Psoas muscle (tissue), 8 donors: ENCODE results near the gene DDX49. TPM values are rescaled to one million over a fixed set of nuclear protein-coding genes. Genes with fewer than 3 reads are reported as not detected.
A peak's percentile ranks its signal among the peaks of the same experiment; 100 is the strongest.

ENCODE experiments used
- ATAC-seq, 4 donors: fragments of 200-7000 bp; cut with Tn5 transposase; one replicate each; pipeline ENCODE4 v1.9.1; 2020; ENCODE audit warnings: moderate library complexity in 3 of 4, mild to moderate bottlenecking in 2 of 4
- DNase-seq, 2 donors: peaks; one replicate each; pipeline ENCODE4 v3.0.0-alpha.2; 2020
- H3K27ac ChIP-seq: fragments of 200-600 bp; one replicate; pipeline ENCODE4 v1.8.0; 2022
- H3K27me3 ChIP-seq, 3 donors: fragments of 200-600 bp in 1 of 3; one replicate each; pipeline versions ENCODE4 v1.6.1 to v1.8.0; 2013 to 2022; ENCODE audit warnings: low read length in 2 of 3, mild to moderate bottlenecking in 2 of 3, moderate library complexity in 1 of 3; ENCODE audit not compliant: insufficient read depth in 3 of 3
- H3K36me3 ChIP-seq, 2 donors: fragments of 200-600 bp in 1 of 2; one replicate each; pipeline versions ENCODE4 v1.6.1 to v1.8.0; 2013 to 2022; ENCODE audit warnings: low read depth in 1 of 2, mild to moderate bottlenecking in 1 of 2, moderate library complexity in 1 of 2; ENCODE audit not compliant: insufficient read depth in 1 of 2
- H3K4me1 ChIP-seq: fragments of 200-600 bp; one replicate; pipeline ENCODE4 v1.8.0; 2022
- H3K4me3 ChIP-seq: fragments of 200-600 bp; one replicate; pipeline ENCODE4 v1.8.0; 2022; ENCODE audit warnings: mild to moderate bottlenecking
- H3K9me3 ChIP-seq: fragments of 200-600 bp; one replicate; pipeline ENCODE4 v1.8.0; 2022
- WGBS, 3 donors: extraction: QIAGEN DNeasy Blood & Tissue Kit; methylation state at CpG; one replicate each; pipeline versions ENCODE4 v1.1.6 to v1.1.7; 2013; 5-methylcytosine and 5-hydroxymethylcytosine counted together
- intact Hi-C, 2 donors: fragments of 100-400 bp; cut with DNase I; formaldehyde crosslinking; loops; one replicate each; pipeline versions ENCODE4 v1.11.0 to v1.14.2; 2022
- polyA plus RNA-seq, 3 donors: library from polyadenylated mRNA; stranded (reverse); fragments of 200-250 nt; gene quantifications; one replicate each; pipeline ENCODE4 v1.2.3, GENCODE V29; 2013
- total RNA-seq, 4 donors: library from RNA; stranded (reverse); fragmentation: NEBNext Ultra II Directional in 2 of 4; extraction: Animal tissue kit (Norgen Biotek cat#: 25700) in 2 of 4; gene quantifications; one replicate each; pipeline versions ENCODE4 v1.2.1 to v1.2.4, GENCODE V29; 2021 to 2023
- TF ChIP-seq, protein P1 (sequence below): fragments of 200-600 bp; IDR thresholded peaks from one replicate; pipeline ENCODE4 v1.8.0; 2022; ENCODE audit warnings: antibody characterized with exemption
- donor health status: healthy with polysubstance abuse.
- donor health status: DM: no; HTN: no; CAD: no; lungs with moderate emphysema.
- donor health status: Bipolar disorder and iron deficiency.
- donor health status: healthy.
- donor health status: DM: yes; HTN: yes; CAD: no.
- donor health status: DM: no; HTN: no; CAD: no.
- donor health status: DM: no; HTN: no; CAD: no.
- donor health status: DM: yes; HTN: yes; CAD: no.

Gene DDX49
- total and polyA plus RNA-seq, 7 donors: 27.2 to 73.1 (median 35.3) TPM

- peak overlapping the region; percentile 66 for H3K4me3 ChIP-seq
- H3K27ac ChIP-seq: peak overlapping the region; percentile 50
- H3K27me3 ChIP-seq: no peaks in the 10 kb centered on the region
- peaks cover 14% of the 10 kb centered on the region for H3K4me1 ChIP-seq
- intact Hi-C loops: loop anchor here in 1 of 2 donors (2.0 kb wide), 1 partner anchor 46 kb away; the partner anchor contains the start of gene HOMER3
- DNase-seq: peak; percentile 57 to 85
- TF ChIP-seq, protein P1, sequence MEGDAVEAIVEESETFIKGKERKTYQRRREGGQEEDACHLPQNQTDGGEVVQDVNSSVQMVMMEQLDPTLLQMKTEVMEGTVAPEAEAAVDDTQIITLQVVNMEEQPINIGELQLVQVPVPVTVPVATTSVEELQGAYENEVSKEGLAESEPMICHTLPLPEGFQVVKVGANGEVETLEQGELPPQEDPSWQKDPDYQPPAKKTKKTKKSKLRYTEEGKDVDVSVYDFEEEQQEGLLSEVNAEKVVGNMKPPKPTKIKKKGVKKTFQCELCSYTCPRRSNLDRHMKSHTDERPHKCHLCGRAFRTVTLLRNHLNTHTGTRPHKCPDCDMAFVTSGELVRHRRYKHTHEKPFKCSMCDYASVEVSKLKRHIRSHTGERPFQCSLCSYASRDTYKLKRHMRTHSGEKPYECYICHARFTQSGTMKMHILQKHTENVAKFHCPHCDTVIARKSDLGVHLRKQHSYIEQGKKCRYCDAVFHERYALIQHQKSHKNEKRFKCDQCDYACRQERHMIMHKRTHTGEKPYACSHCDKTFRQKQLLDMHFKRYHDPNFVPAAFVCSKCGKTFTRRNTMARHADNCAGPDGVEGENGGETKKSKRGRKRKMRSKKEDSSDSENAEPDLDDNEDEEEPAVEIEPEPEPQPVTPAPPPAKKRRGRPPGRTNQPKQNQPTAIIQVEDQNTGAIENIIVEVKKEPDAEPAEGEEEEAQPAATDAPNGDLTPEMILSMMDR: peak; percentile 52
- H3K9me3 ChIP-seq: no peaks in the 10 kb centered on the region
- peaks cover 0 to 12% of the 10 kb centered on the region in 2 donors for H3K36me3 ChIP-seq
- 1% methylated on average over 42 to 72 of the region's 72 CpGs for WGBS, 3 donors
- ATAC-seq: peak; percentile 76 to 84 (median 82)
Measured at GRCh38 chr19:18895038-18895823, 24.3 kb upstream of the DDX49 start.

DNA sequence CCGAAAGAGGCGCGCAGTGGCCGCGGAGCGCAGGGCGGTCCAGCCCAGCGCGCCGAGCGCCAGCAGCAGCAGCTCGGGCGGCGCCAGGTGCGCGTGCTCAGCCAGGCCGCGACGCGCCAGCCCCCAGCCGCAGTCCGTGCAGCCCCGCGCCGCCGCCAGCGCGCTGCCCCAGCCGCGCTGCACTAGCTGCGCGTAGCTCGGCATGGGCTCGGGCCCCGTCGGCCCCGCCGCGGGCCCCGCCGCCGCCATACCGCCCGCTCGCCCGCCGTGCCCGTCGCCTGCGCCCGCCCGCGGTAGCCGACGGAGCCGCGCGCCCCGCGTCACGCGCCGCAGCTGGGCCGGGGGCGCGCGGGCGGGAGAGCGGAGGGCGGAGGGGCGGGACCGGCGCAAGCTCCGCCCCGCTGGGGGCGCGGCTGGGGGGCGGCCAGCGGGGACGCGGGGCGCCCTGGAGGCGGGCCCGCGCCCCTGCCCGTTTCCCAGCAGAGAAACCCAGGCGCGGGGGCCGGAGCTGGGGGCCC is 23.6 kb upstream of the DDX49 start, which contains the start of gene CERS1:
Gene CERS1 (minus strand): TSS at position 335 of the 518 bp plus-strand sequence. CDS start 86 bp downstream, at position 249.
- Histone ChIP-seq H3K36me3 (peaks cover 0 to 17% of the 10 kb centered on the region in 2 donors), H3K27ac (peak within 1 kb of the TSS; percentile 50), H3K9me3 (no peaks in the 10 kb centered on the region), H3K27me3 (no peaks in the 10 kb centered on the region), H3K4me1 (peaks cover 14% of the 10 kb centered on the region), H3K4me3 (peak within 1 kb of the TSS; percentile 66)
- TF ChIP-seq, protein P1: no peak
- ATAC-seq: peak in 3 of 4 donors; percentile 23 to 48 (median 42)
- 1 to 2% (median 1%) methylated on average over 40 to 88 of the region's 89 CpGs for WGBS, 3 donors
- no peak for DNase-seq
- intact Hi-C loops: loop anchor here in 1 of 2 donors (2.0 kb wide), 1 partner anchor 45 kb away; the partner anchor contains the start of gene HOMER3

DNA sequence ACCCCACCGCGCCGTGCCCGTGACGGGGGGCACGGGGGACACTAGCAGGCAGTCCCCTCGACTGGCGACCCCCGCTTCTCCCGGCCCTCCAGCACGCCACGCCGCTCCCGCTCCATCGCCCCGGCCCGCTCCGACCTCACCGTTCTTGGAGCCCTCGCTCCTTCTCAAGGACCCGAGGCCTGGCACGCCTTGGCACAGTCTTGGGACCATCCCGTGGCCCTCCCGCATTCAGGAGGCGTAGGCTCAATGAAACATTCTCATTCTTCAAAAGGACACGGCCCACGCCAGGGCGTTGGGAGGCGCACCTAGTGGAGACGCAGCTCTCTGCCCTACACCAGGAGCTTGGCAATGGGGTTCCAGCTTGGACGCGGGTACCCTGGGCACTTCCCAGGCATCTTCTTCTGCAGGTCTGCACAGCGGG is 23.1 kb upstream of the DDX49 start:
- Histone ChIP-seq H3K4me1 (peaks cover 14% of the 10 kb centered on the region), H3K27me3 (no peaks in the 10 kb centered on the region), H3K4me3 (peak overlapping the region; percentile 45), H3K9me3 (no peaks in the 10 kb centered on the region), H3K36me3 (peaks cover 0 to 22% of the 10 kb centered on the region in 2 donors), H3K27ac (no peak overlapping the region)
- TF ChIP-seq, protein P1: no peak
- intact Hi-C loops: no loop called here
- 19 to 33% (median 25%) methylated on average over 24 to 33 of the region's 33 CpGs for WGBS, 3 donors
- ATAC-seq: no peak
- no peak for DNase-seq

DNA sequence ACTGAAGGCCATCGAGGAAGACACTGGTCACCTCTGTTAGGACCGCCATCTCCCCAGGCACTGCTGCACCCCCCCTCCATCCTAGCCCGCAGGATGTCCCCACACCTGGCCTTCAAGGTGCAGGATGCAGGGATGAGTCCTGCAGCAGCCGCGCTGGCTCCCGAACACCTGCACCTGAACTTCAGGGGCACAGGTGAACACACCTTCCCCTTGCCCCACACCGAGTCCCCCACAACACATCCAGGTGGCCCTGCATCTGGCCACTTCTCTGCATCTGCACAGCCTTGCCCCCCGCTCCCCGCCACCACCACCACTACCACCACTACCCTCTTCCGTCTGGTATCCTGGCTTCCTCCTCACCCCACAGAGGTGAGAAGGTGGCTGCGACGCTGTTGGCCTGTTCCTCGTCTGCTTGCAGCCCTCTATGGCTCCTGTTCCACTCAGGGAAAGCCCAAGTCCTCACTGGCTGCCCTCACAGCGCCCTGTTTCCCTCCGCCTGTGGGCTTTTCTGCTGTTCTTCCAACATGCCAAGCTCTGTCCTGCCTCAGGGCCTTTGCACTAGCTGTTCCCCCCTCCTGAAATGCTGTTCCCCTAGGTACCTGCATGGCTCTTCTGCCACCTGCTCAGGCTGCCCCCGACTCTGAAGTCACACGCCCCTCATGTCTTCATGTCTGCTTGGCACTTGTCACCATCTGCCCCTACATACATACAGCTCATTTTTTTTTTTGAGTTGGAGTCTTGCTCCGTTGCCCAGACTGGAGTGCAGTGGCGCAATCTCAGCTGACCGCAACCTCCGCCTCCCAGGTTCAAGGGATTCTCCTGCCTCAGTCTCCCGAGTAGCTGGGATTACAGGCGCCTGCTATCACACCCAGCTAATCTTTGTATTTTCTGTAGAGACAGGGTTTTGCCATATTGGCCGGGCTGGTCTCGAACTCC is 22.2 kb upstream of the DDX49 start:
- Histone ChIP-seq H3K9me3 (no peaks in the 10 kb centered on the region), H3K27me3 (no peaks in the 10 kb centered on the region), H3K36me3 (peaks cover 0 to 26% of the 10 kb centered on the region in 2 donors), H3K4me1 (peaks cover 14% of the 10 kb centered on the region), H3K4me3 (no peak overlapping the region), H3K27ac (peak overlapping the region; percentile 16)
- TF ChIP-seq, protein P1: no peak
- ATAC-seq (no peak), DNase-seq (no peak)
- intact Hi-C loops: no loop called here
- 94 to 95% (median 94%) methylated on average over 25 of the region's 25 CpGs for WGBS, 3 donors
